ENCODE data around the gene LIPA.
A peak's percentile ranks its signal among the peaks of the same experiment; 100 is the strongest.
"Not testable (repeated sequence)": the region's sequence is repeated elsewhere in the genome, so short reads cannot be mapped to it uniquely, and the experiment has no call there.

Gene LIPA

GRCh38 chr10:89251409-89252224 is at the start of gene LIPA:
Gene LIPA (minus strand): TSS chr10:89251775. CDS start chr10:89247648, 4,127 bp downstream.
- DNase-seq, result peak; percentile 83 to 92

GRCh38 chr10:89301232-89301631 is 49.7 kb upstream of the LIPA start:
- DNase-seq, result no peak

DNA sequence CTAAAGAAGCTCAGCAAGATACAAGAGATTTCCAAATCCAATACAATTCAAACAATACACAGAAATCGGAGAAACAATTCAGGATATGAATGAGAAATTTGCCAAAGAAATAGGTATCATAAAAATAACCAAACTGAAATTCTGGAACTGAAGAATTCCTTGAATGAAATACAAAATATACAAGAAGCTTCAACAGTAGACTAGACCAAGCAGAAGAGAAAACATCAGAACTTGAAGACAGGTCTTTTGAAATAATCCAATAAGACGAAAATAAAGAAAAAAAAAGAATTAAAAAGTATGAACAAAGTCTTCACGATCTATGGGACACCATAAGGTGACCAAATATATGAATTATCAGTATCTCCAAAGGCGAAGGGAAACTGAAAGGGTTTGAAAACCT is 47.5 kb upstream of the LIPA start:
- DNase-seq, result no peak

GRCh38 chr10:89297791-89298190 is 46.2 kb upstream of the LIPA start:
- DNase-seq, result no peak

DNA sequence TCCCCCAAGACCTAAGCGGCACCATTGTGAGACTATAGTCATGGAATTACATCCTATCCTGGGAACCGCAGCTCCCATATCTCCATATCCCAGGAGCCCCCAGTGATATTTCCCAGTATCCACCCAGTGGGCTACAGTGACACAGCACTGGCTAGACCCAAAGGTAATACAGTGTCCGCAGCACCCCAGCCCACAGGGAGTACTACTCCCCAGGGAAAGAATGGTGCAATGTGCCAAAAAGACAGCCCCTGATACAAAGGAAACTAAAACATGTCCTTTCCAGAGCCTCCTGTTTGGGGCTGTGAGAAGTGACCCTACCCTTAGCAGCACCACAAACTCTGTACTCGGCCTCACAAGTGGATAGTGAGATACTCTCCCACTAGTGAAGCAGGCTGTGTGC is 45.8 kb upstream of the LIPA start:
- DNase-seq, result no peak

- DNase-seq, result no peak
Observed at GRCh38 chr10:89296220-89296648, 44.7 kb upstream of the LIPA start.

DNA sequence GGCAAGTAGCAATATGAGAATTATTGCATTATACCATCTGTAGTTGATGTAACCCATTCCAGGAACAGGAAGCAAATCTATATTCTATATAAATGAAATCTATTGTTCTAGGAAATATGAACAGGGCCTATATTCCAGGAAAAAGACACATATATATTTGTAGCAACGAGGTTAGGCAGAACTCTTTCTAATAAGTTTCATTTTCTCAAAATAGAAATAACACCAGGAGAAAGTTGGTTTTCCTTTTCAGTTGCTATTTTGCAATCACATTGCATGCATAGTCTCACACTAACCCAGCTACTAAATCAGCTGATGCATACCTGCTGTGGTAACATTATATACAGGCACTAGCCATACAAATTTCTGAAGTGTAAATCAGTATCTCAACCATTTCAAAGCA is 44.0 kb upstream of the LIPA start:
- DNase-seq, result no peak

DNA sequence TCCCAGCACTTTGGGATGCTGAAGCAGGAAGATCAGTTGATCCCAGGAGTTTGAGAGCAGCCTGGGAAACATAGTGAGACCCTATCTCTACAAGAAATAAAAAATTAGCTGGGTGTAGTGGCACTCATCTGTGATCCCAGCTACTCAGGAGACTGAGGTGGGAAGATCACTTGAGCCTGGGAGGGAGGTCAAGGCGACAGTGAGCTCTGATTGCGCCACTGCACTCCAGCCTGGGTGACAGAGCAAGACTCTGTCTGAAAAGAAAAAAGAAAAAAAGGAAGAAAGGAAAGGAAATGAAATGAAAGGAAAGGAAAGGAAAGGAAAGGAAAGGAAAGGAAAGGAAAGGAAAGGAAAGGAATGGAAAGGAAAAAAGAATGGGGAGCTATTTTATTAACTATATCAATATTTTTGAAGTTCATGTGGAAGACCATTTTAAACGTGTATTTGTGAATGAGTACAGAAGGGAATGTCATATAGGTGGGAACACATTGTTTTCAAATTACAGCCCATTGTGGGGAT is 43.2 kb upstream of the LIPA start:
- no peak for DNase-seq

- DNase-seq, result not testable (repeated sequence)
Observed at GRCh38 chr10:89285303-89285702, 33.7 kb upstream of the LIPA start.

DNA sequence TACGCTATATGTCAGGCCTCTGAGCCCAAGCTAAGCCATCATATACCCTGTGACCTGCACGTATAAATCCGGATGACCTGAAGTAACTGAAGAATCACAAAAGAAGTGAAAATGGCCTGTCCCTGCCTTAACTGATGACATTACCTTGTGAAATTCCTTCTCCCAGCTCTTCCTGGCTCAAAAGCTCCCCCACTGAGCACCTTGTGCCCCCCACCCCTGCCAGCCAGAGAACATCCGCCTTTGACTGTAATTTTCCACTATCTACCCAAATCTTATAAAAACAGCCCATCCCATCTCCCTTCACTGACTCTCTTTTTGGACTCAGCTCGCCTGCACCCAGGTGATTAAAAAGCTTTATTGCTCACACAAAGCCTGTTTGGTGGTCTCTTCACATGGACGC is 33.1 kb upstream of the LIPA start:
- not testable (repeated sequence) for DNase-seq

DNA sequence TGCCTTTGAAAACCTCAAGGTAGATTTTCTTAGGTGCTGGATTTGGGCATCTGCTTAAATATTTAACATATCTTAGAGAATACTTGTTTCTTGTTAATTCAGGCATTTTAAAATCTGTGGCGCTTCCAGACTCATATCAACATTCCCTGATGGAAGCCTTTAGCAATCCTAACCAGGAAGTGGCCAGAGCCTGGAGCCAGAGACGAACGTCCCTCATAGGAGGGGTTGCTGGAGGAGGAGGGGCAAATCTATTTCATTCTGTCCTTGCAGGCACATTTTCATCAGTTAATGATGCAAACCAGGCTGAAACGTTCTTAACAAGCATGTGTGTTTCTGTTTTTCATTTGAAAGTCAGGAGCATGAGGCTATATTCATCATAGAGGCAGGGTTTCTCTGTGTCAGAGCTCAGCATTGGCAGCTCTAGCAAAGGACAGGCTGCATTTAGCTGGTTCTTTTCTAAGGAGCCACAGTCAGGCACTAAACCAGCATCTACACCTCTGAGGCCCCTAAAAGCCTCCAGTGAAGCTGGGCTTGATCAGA is 32.4 kb upstream of the LIPA start:
- peak; percentile 14 to 63 for DNase-seq

DNA sequence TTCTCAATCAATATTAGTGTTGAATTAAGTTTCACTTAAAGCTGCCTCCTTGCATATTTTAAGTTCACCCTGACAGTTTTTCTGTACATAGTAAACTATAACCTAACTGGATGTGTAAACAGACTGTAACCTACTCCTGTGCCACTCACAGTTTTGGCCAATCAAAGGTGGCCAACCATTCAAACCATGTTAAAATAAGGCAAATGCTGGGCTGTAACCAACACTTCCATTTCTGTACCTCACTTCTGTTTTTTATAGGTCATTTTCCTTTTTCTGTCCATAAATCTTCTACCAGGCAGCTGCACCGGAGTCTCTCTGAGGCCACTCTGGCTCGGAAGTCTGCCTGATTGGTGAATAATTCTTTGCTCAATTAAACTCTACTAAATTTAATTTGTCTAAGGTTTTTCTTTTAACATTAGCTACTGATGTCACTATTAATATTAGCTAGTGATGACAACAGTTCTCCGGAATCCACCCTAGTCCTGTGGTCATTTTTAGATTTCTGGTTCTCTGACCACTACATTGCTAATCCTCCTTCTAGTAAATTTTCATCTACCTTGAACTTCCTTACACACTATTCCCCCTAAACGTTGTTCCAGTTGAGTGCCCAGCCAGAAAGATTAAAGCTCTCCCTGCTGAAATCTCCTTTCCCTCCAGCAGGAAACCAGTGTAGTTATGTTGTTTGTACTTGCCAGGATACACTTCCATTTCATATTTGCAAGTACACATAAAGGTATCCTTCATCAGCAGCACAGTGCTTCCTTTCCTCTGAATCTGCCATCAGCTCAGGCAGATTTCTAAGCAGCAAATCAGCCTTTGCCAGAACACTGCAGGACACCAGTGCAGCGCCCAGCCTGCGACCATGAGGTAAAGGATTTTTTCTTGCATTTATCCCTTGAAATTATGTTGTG is 31.7 kb upstream of the LIPA start:
- no peak for DNase-seq

DNA sequence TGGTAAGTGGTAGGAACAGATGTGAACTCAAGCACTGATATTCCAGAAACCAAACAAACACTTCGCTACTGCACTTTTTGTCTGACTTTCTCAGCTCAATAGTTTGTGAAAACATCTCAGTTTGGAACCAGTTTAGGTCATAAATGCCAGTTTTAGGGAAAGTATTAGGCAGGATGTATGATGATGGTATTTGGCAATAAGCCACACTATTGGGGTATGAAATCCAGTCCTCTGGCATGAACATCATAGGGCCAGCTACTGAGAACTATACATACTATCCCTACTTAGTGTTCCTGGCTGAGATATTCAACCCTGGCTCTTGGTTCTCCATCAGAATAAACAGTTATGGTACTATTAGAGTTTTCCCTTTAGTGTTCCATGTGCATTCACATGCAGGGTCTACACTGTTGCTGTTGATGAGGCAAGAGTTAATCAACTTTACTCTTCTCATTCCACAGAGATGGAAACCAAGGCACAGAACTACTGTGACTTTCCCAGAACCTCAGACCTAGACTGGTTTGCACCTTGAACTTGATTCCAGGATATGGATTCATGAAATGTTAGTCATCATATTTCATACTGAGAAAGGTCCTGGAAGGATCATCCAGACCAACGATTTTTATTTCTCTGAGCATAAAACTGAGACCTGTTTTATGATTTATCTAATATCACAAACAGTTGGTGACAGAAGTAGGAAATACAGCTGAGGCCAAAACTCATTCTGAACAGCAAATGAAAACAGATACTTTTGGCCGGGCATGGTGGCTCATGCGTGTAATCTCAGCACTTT is 30.2 kb upstream of the LIPA start:
- DNase-seq, result no peak

GRCh38 chr10:89280508-89280907 is 28.9 kb upstream of the LIPA start:
- no peak for DNase-seq

- no peak for DNase-seq
Observed at GRCh38 chr10:89279421-89279869, 27.9 kb upstream of the LIPA start.

- no peak for DNase-seq
Observed at GRCh38 chr10:89278900-89279392, 27.4 kb upstream of the LIPA start.

DNA sequence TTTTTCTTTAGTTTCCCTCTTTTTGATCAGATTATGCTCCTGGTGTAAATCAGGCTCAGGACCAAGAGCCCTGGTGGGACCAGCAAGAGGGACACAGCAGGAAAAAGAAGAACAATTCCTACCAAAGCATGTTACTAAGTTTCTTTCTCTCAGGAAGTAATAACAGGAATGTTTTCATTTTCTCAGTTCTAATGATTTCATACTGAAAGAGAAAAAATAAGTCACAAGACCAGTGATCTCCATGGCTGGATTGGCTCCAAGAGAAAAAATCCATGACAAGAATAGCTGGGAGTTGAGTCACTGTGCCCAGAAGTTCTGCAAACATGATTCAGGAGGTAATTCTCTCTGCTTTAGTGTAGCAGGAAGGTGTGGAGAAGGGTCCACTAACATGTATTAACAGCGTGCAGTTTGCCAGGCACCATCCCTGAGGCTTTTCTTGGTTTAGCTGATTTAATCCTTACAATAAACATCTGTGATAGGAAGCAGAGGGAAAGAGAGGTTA is 26.5 kb upstream of the LIPA start:
- no peak for DNase-seq

DNA sequence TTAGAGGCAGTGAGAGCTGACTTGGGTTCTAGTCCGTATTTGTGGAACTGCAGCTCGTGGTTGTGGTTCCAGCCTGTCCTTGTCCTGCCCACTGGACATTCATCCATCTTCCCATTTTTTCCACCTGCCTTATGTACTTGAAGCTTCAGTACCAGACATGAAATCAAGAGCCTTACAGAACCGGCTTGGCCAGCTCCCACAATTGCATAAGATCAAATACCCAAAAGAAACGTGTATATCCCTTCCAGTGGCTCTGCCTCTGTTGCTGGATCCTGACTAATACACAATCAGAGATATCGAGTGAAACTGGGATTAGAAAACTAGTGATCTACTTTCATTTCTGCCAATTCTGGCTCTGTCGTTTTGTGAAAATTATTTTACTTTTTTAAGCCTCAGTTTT is 23.8 kb upstream of the LIPA start:
- no peak for DNase-seq

DNA sequence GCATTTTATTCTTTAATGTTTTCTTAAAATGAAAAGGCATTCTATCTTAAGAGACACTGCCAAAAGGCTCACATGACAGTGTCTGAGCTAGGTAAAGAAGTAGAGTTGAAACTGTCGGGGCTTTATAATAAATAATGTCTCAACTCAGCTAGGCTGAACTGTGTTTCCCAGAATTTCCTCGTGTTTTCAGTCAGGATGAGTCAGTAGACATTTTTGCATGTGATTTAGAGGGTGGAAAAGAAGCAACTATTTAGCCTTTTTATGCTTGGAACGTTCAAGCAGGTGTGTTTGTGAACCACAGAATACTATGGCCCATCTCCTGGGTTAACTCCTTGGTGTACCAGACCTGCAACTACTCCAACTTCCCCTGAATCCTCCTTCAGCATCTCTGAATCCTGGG is 23.4 kb upstream of the LIPA start:
- no peak for DNase-seq

DNA sequence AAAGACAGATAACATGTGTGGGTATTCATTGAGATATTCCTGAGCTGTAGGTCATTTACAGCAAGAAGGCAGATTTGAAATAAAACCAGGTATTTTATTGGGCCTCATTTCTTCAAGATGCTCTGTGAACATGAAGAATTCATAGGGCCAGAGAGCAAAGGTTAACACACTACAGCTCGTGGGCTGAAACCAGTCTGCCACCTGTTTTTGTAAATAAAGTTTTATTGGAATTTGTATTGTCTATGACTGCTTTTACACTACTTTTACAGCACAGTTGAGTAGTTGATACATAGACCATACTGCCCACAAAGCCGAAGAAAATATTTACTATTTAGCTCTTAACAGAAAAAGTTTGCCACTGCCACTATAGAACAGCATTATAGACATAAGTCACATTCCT is 22.1 kb upstream of the LIPA start:
- DNase-seq, result no peak

GRCh38 chr10:89271532-89271931 is 20.0 kb upstream of the LIPA start:
- DNase-seq, result no peak

DNA sequence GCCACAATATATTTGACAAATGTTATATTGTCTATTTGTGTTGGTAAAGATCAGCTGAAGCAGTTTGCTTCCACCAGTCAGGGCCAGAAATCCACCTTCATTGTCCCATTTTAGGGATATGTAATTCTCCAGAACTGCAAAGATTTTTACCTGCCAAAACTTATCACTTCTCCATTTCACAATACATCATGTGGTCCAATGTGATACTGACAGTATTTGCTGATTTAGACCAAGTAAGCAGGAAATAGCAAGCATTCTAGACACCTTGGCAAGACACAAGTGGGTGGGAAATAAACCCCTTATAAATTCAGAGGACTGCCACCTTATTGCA is 18.5 kb upstream of the LIPA start:
- no peak for DNase-seq

Measured in SHP77 (cell line).